NK-92 (cell line): Measurements from ENCODE around the gene CDK5RAP3.
"Not testable (repeated sequence)": the region's sequence is repeated elsewhere in the genome, so short reads cannot be mapped to it uniquely, and the experiment has no call there.

Source experiments
- DNase-seq: peaks from one replicate; lab custom pipeline; 2025; ENCODE audit not compliant: unreplicated experiment; lab: John Stamatoyannopoulos, UW

Gene CDK5RAP3, protein sequence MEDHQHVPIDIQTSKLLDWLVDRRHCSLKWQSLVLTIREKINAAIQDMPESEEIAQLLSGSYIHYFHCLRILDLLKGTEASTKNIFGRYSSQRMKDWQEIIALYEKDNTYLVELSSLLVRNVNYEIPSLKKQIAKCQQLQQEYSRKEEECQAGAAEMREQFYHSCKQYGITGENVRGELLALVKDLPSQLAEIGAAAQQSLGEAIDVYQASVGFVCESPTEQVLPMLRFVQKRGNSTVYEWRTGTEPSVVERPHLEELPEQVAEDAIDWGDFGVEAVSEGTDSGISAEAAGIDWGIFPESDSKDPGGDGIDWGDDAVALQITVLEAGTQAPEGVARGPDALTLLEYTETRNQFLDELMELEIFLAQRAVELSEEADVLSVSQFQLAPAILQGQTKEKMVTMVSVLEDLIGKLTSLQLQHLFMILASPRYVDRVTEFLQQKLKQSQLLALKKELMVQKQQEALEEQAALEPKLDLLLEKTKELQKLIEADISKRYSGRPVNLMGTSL

DNA sequence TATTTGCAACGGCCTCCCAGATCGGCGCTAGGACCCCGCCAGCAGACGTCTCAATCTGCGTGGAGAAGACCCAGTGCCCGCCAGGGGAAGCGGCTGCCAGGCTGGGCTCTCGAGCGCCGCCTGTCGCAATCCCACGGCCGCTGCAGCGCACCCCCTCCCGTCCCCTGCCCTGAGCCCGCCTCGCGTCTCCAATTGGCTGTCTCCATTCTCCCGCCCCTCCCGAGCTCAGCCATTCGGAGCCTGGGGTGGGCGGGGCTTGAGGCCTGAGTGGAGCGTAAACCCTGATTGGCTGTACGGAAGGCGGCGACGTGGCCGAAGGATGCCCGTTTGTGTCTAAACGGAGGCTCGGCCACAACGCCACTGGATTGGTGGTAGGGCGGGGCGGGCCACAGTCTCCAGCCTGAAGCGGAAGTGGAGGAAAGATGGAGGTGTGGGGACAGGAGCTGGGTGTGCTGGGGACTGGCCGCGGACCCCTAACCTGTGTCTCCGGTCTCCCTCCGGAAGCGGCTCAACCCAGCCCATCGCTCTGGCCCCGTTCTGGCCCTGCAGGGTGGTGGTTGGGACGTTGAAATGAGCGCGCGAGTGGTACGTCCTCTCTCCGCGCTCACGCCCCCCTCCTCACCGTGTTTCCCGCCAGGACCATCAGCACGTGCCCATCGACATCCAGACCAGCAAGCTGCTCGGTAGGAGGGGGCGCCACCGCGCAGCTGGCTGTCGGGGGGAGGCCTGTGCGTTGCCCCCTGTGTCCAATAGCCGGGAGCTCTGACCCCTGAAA lies at the start of gene CDK5RAP3:
CDK5RAP3 (plus strand) TSS at position 389 of the 775 bp plus-strand sequence; CDS start at position 423, 34 bp downstream.
- DNase-seq = peak; percentile 87

DNA sequence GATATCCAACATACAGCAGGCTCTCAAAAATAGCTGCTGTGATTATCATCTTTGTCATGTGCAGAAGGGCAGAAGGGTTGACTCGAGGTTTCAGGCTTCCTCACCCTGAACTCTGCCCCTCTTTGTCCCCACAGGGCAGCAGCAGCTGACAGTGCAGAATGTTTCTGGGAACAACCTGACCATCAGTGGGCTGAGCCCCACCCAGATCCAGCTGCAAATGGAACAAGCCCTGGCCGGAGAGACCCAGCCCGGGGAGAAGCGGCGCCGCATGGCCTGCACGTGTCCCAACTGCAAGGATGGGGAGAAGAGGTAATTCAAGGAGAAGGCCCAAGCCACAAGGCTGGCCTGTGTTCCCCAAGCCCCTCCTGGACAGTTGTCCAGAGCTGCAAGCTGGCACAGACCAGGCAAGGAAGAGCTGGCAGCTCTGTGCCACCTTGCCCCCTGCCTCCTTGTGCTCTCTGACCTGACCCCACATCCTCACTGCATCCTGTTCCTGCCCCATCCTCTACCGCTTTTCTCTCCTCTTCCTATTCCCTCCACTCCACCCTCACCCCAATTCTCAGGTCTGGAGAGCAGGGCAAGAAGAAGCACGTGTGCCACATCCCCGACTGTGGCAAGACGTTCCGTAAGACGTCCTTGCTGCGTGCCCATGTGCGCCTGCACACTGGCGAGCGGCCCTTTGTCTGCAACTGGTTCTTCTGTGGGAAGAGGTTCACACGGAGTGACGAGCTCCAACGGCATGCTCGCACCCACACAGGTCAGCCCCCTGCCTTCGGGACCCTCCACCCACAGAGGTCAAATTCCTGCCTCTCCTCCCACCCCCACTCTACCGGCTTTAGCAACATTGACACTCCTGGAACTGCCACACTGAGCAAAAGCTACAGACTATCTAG lies 45.9 kb upstream of the CDK5RAP3 start:
- no peak for DNase-seq

DNA sequence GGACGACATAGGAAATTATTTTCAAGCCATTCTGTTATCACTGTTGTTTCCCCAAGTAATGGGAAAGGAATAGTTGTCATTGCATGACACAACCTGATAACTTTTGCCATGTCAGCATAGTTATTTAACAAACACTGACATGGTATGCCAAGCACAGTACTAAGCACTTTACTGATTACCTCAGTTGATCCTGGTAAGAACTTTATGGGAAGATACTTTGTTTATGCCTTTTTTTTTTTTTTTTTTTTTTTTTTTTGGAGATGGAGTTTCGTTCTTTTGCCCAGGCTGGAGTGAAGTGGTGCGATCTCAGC lies 45.3 kb upstream of the CDK5RAP3 start:
- DNase-seq = no peak

DNA sequence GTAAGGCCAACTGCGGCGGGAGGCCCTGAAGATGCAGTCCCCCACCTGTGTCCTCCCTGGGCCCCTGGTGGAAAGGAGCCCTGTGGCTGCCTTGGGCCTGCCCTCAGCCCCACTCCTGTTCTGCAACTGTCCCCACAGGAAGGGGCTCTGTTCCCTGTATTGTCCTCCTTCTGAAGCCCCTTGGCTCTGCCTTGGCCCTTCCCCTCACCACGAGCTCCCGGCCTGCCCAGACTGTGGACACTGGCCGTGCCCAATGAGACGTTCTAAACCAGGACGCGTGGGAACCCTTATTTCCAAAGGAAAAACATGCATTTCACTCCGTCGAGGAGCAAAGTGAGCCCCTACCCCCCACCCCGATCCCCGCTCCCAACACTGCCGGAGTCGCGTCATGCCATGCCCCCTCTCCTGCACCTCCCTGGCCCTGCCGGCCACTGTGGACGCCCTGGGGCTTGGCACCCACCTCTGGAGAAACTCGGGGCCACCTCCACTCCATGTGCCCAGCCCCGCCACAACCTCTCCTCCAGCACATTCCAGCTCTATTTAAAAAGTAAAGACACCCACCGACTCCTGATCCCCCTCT lies 43.0 kb upstream of the CDK5RAP3 start:
- no peak for DNase-seq

DNA sequence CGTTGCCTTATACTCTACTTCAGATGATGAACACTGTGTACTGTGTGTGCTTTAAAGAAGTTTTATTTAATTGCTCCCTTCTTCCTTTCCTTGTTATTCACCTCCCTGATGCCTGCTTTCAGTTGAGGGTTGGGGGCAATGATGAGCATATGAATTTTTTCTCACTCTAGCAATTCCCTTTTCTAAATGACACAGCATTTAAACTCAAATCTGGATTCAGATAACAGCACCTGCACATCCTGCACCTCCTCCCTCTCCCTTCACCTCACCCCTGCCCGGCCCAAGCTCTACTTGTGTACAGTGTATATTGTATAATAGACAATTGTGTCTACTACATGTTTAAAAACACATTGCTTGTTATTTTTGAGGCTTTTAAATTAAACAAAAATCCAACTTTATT lies 42.5 kb upstream of the CDK5RAP3 start:
- DNase-seq = no peak

DNA sequence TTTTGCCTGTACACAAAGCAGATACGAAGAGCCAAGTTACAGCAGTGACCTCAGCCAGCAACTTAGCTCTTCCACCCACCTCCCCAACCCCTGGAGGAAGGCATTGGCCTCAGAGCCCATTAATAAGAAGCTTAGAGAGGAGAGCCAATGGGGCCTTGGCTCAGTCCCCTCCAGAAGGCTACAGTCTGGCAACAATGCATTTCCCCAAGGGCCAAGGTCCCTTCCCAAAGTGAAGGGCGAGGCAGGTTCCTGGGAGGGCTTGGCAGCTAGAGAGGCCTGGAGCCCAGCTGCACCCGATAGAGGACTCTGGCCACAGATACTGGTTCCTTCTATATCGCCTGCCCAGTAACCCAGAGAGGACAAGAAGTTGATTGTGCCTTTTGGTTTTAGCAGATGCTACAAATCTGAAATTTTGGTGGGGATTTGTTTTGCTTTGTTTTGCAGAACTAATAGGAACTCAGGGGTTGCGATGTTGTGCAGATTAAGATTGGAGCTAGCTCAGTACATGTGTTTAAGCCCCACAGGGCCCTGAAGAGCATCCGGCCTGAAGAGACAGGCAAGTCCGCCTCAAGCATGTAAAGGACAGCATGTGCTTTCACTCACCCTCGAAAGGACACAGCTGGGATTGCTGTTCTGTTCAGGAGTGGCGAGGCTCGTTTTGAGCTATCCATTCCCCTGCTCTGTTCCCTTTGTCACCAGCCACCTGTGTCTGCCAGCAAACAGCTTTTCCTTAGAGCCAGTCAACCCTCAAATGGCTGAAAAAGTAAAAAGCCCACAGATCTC lies 41.5 kb upstream of the CDK5RAP3 start:
- no peak for DNase-seq

DNA sequence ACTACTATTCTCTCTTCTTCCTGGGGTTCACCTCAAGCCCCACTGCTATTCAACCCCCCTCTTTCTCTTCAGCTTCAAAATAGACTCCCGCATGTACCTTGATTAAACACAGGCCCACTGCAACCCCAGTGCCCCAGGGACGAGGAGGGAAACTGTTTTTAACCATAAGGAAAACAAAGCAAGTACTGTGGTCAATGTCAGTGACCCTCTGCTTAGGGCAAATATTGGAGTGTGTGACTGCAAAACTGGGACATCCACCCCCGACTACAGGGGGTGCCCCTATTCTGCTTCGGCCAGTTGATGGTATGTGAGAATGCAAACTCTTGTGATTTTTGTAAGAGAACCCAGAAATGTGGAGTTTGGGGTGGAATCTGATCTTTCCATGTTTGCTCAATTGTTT lies 39.1 kb upstream of the CDK5RAP3 start:
- no peak for DNase-seq

DNA sequence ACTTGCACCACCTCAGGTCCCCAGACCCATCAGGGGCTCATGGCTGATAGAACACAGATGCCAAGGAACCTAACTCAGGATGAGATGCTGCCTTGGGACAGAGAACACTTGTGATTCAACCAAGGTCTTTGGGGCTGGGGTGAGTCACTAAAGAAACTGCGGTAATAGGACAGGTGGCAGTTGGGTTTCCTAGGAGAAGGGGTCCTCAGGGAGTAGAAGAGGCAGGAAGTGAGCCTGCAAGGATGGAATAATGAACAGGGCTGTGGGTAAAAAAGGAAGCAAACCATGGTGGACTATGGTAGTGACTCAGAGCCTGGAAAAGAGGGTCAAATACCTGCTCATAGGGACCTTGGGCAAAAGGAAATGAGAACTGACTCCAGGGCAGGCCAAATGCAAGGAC lies 36.1 kb upstream of the CDK5RAP3 start:
- no peak for DNase-seq

DNA sequence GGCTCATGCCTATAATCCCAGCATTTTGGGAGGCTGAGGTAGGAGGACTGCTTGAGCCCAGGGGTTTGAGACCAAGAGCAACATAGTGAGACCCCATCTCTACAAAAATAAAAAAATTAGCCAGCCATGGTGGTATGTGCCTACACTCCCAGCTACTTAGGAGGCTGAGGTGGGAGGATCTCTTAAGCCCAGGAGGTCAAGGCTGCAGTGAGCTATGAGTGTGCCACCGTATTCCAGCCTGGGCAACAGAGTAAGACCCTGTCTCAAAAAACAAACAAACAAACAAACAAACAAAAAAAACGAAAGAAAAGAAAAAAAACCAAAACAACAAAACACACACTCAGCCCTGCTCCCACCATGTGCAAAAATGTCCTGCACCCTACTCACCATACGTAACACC lies 35.4 kb upstream of the CDK5RAP3 start:
- DNase-seq = not testable (repeated sequence)

DNA sequence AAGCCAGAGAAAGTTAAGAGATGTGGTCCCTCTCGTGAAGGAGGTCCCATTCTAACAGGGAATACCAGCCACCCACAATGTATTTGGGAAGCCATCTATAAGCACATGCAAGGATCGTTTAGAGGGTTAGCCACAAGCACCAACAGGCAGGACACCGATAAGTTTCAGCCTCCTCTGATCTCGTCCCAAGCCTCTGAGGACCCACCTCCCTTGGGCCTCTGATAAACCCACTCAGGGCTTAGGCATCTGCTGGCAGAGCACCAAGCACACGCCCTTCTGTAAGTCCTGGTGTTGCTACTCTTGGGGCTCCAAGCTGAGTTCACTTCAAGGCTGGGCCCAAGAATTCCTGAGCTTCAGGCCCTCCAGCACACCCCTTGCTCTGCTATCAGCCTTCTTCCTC lies 35.0 kb upstream of the CDK5RAP3 start:
- no peak for DNase-seq

DNA sequence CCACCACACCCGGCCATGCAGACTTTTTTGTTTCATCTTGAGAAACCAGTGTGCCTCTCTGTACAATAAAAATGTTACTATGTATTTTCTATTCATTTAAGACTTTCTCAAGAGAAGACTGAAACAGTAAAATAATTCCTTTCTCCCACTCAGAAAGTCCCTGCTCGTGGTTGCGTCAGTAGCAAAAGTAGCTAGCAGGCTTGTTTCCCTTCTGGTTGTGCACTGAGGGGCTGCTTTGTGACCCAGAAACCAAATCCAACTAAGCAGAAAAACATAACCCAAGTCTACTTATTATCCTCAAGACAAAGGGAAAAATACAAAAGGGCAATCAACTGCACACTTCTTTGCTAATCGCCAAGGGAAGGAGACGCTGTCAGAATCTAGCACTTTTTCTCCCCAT lies 33.0 kb upstream of the CDK5RAP3 start:
- no peak for DNase-seq

DNA sequence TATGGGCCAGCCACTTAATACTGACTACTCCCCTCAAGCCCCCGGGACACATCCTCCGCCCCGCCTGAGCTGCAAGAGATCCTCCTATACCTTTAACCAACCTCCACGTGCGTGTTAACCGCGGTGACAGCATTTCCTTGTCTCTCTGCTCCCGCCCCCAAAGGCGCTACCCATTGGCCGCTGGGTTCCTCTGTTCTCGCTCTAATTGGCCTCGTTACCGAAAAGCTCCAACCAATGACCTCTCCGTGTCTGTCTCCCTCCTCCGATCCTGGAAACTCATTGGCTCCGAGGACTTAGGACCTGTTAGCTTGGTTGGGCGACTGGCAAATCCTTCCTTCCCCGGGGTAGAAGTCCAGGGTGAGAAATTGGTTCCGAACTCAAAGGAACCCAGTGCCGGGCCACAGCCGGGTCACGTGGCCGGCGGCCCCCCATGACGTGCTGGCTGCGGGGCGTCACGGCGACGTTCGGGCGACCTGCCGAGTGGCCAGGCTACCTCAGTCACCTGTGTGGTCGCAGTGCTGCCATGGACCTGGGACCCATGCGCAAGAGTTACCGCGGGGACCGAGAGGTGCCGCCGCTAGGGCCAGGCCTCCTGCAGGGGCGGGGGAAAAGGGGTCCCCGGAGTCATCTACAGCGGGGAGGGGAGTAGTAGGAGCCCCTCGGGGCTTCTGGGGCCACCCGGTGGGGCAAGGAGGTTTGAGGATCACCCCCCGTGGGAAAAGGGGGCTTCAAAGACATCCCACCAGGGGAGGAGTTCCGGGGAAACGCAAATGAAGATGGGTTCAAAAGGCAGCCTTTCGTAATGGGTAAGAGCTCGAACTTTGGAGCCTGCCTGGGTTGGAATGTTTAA lies 29.4 kb upstream of the CDK5RAP3 start, which contains the start of gene PNPO:
PNPO (plus strand) TSS at position 326 of the 850 bp plus-strand sequence; CDS start at position 431, 105 bp downstream.
- DNase-seq = peak; percentile 86

DNA sequence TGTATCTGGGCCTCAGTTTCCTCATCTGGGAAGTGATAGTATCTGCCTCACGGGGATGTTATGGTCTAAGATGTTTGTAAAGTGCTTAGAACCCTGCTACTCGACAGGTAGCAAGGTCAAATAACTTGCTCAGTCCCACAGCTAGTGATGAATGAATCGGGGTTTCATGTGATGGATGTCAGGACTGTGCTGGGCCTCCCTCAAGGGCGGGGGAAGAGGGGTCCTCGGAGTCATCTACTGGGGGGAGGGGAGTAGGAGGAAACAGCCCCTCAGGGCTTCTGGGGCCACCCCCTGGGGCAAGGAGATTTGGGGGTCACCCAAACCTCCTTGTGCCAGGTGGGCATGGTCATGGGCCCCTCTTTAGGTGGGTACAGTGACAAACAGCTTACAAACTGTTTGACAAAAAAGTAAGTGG lies 28.8 kb upstream of the CDK5RAP3 start:
- no peak for DNase-seq

DNA sequence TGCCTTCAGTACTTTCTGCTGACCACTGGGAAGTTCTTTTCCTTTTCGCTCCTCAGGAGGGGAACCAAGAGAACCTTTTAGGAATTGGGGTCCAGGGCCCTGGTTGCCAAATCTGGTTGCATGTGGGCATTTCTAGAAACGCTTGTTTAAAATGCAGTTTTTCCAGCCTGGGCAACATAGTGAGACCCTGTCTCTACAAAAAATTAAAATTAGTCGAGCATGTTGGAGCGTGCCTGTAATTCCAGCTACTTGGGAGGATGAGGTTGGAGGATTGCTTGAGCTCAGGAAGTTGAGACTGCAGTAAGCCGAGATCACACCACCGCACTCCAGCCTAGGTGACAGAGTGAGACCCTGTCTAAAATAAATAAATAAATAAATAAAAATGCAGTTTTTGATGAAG lies 28.3 kb upstream of the CDK5RAP3 start:
- DNase-seq = no peak

DNA sequence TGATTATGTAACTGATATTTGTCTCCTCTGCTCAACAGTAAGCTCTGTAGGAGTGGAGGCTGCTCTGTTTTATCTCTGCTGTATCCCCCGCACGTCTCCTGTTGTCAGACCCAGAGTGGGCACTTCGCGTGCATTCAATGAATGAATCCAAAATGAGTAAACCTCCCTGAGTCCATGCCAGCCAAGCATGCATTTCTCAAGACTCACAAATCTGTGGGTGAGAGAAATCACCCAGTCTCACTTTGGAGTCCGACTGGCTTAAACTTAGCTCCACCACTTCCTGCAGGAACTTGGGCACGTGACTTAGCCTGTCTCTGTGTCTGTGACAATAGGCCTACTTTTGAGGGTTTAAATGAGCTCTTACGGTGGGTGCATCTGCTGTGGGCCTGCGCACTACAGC lies 25.8 kb upstream of the CDK5RAP3 start:
- DNase-seq = no peak

DNA sequence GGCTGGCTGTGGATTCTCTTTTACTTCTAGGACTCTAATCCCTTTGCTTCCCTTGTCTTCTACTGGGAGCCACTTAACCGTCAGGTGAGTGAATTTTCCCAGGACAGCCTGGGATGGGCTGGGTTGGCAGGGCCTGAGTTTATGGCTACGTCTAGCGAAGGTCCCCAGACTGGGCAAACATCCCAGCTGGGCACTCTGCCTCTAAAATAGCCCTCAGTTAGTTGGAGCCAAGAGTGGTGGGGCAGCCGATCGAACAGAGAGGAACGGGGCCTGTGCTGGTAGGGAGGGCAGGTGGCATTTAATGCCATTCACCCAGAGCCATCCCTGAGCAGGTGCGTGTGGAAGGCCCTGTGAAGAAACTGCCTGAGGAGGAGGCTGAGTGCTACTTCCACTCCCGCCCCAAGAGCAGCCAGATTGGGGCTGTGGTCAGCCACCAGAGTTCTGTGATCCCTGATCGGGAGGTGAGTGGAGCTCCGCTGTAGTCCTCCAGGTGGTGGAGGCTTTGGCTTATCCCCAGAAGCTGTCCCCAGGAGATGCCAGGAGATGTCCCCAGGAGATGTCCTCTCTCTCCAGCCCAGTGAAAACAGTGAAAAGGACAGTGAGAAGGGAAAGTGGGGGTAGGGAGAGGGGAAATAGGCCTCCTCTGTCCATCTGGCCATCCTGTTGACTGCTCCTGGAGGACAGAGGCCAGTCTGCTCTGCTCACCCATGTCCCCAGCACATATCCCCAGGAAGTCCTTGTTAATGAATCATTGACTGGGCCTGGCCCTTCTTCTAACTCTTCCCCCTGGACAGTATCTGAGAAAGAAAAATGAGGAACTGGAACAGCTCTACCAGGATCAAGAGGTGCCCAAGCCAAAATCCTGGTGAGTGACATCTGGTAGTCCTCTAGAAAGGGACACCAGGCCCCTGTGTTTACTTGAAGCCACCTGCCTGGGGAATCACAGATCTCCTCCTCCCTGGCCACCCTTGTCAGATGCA lies 25.1 kb upstream of the CDK5RAP3 start:
- no peak for DNase-seq

DNA sequence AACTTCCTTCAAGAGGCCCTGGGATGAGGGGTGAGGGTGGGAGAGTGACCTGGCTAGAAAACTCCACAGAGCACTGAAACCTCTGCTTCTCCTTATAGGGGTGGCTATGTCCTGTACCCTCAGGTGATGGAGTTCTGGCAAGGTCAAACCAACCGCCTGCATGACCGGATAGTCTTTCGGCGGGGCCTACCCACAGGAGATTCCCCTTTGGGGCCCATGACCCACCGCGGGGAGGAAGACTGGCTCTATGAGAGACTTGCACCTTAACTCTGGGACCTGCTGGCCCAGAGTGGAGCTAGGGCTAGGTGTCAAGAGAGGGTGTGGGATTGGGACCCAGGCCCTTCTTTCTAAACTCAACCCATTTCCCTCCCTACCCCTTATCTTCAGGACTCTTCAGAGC lies 24.4 kb upstream of the CDK5RAP3 start:
- DNase-seq = no peak

DNA sequence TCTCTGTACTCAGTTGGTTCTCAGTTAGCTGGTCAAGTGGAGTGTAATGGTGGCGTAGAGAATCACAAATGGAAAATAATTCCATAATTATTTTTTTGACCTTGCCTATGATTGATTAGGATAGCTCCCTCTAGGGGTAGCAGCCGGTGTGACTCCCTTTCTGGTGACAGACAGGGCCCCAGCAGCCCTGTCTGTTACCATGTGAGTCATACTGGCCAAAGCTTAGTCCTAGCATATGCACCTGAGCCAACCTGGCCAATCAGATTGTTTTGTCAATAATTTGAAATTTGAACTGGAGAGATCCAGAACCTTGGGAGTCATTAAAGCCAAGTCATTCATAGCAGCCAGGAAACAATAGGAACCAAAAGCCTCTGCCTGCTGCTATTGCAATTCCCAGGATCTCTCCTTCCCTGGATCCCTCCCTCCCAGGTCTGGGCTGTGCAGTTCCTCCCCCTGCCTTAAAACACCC lies 23.9 kb upstream of the CDK5RAP3 start:
- DNase-seq = no peak
